ENCODE measurements around the gene GUCA2B.
A peak's percentile ranks its signal among the peaks of the same experiment; 100 is the strongest.

GUCA2B gene

GRCh38 chr1:42152907-42153600, at the start of gene GUCA2B:
TSS of gene GUCA2B (plus strand) at chr1:42153410. CDS start at chr1:42153451, 41 bp downstream.
- no peak for DNase-seq

GRCh38 chr1:42105025-42105424, 48.2 kb upstream of the GUCA2B start:
- no peak for DNase-seq

GRCh38 chr1:42108309-42108708, 44.9 kb upstream of the GUCA2B start:
- DNase-seq, result no peak

GRCh38 chr1:42109600-42109999, 43.6 kb upstream of the GUCA2B start:
- DNase-seq, result no peak

- DNase-seq, result no peak
These were observed 39.0 kb upstream of the GUCA2B start for GRCh38 chr1:42114229-42114628.

GRCh38 chr1:42117214-42117613, 36.0 kb upstream of the GUCA2B start:
- no peak for DNase-seq

- DNase-seq, result no peak
These were observed 35.1 kb upstream of the GUCA2B start for GRCh38 chr1:42118125-42118524.

GRCh38 chr1:42122408-42122807, 30.8 kb upstream of the GUCA2B start:
- DNase-seq, result no peak

- DNase-seq, result no peak
These were observed 27.7 kb upstream of the GUCA2B start for GRCh38 chr1:42125552-42125951.

- DNase-seq, result no peak
These were observed 25.4 kb upstream of the GUCA2B start for GRCh38 chr1:42127767-42128166.

- DNase-seq, result no peak
These were observed 24.7 kb upstream of the GUCA2B start for GRCh38 chr1:42128499-42128898.

- no peak for DNase-seq
These were observed 24.2 kb upstream of the GUCA2B start for GRCh38 chr1:42128964-42129363.

- no peak for DNase-seq
These were observed 23.0 kb upstream of the GUCA2B start for GRCh38 chr1:42130061-42130660.

GRCh38 chr1:42133390-42133789, 19.8 kb upstream of the GUCA2B start:
- no peak for DNase-seq

- no peak for DNase-seq
These were observed 19.2 kb upstream of the GUCA2B start for GRCh38 chr1:42133809-42134526.

- no peak for DNase-seq
These were observed 17.8 kb upstream of the GUCA2B start for GRCh38 chr1:42135426-42135825.

GRCh38 chr1:42136466-42136865, 16.7 kb upstream of the GUCA2B start:
- DNase-seq, result peak; percentile 15 to 25

- DNase-seq, result no peak
These were observed 15.4 kb upstream of the GUCA2B start for GRCh38 chr1:42137766-42138165.

GRCh38 chr1:42138586-42138985, 14.6 kb upstream of the GUCA2B start:
- DNase-seq, result no peak

- DNase-seq, result no peak
These were observed 13.8 kb upstream of the GUCA2B start for GRCh38 chr1:42139444-42139843.

- DNase-seq, result no peak
These were observed 13.0 kb upstream of the GUCA2B start for GRCh38 chr1:42140191-42140590.

GRCh38 chr1:42141978-42142377, 11.2 kb upstream of the GUCA2B start:
- DNase-seq, result no peak

- DNase-seq, result peak; percentile 31 to 59
These were observed 10.1 kb upstream of the GUCA2B start for GRCh38 chr1:42142894-42143675.
